GM13977 (cell line): ENCODE results near the gene GNGT2.

ENCODE experiments used
- DNase-seq: peaks from one replicate; pipeline ENCODE4 v3.0.0; 2012; ENCODE audit warnings: low spot score
- CTCF ChIP-seq: IDR thresholded peaks from 2 replicates; pipeline ENCODE4 v1.5.1; 2012; ENCODE audit warnings: mild to moderate bottlenecking, control low read depth; ENCODE audit not compliant: insufficient read depth; ENCODE audit errors: extremely low read depth, missing control alignments
- in situ Hi-C: fragments of 300-500 bp; cut with MboI; formaldehyde crosslinking; loops from one replicate; pipeline ENCODE4 v1.12.0; 2022; ENCODE audit warnings: low sequenced_read_pairs, low pct_unique_long_range_greater_than_20kb, mixed read lengths, inconsistent platforms; ENCODE audit not compliant: unreplicated experiment

Gene GNGT2

GRCh38 chr17:49249890-49250522 is 39.6 kb upstream of the GNGT2 start:
- no peak for DNase-seq
- no peak for TF ChIP-seq CTCF
- in situ Hi-C loops = no loop called here

- no peak for DNase-seq
- no peak for TF ChIP-seq CTCF
- in situ Hi-C loops = no loop called here
Measured at GRCh38 chr17:49249292-49249794, 39.0 kb upstream of the GNGT2 start.

GRCh38 chr17:49247944-49248343 is 37.6 kb upstream of the GNGT2 start:
- TF ChIP-seq CTCF = no peak
- no peak for DNase-seq
- in situ Hi-C loops = no loop called here

- TF ChIP-seq CTCF = no peak
- no peak for DNase-seq
- in situ Hi-C loops = no loop called here
Measured at GRCh38 chr17:49244839-49245238, 34.5 kb upstream of the GNGT2 start.

- in situ Hi-C loops = no loop called here
- TF ChIP-seq CTCF = no peak
Measured at GRCh38 chr17:49242813-49243212, 32.4 kb upstream of the GNGT2 start.

GRCh38 chr17:49241692-49242397 is 31.5 kb upstream of the GNGT2 start:
- in situ Hi-C loops = no loop called here
- TF ChIP-seq CTCF = no peak
- no peak for DNase-seq

More at GRCh38 chr17:49242813-49243212, 32.4 kb upstream of the GNGT2 start:
- no peak for DNase-seq
